Right lobe of liver (tissue), 4 donors: ENCODE measurements around the gene KANSL1.

Experiments used
- CTCF ChIP-seq, 4 donors: fragments of 200-600 bp in 3 of 4; fragments of 450-650 bp in 1 of 4; IDR thresholded peaks; one replicate each; pipeline versions ENCODE4 v1.5.1 to v1.8.0; 2016 to 2022; ENCODE audit warnings: antibody characterized with exemption in 4 of 4, mild to moderate bottlenecking in 2 of 4
- POLR2A ChIP-seq: fragments of 450-650 bp; IDR thresholded peaks from one replicate; pipeline ENCODE4 v1.6.1; 2017; ENCODE audit warnings: antibody characterized with exemption, mild to moderate bottlenecking
- donor health status: DM: no; HTN: no; CAD: no.
- donor health status: DM: no; HTN: no; CAD: no.
- donor health status: DM: no; HTN: yes; CAD: no.

- TF ChIP-seq CTCF (IDR thresholded peaks at IDR 0.05) (no peak), POLR2A (no peak)
These were observed 9.2 kb upstream of the KANSL1 start for GRCh38 chr17:46202424-46202823.
